HFFc6 (cell line): ENCODE data around the gene DGKQ. TPM values are rescaled to one million over a fixed set of nuclear protein-coding genes. Genes with fewer than 3 reads are reported as not detected.
"Not testable (repeated sequence)": the region's sequence is repeated elsewhere in the genome, so short reads cannot be mapped to it uniquely, and the experiment has no call there.

Experiments
- DNase-seq: peaks from one replicate; pipeline ENCODE4 v3.0.0-alpha.2; 2018
- H3K27ac Mint-ChIP-seq: 2 replicates; pipeline ENCODE4 v1.8.0; 2020; ENCODE audit warnings: mild to moderate bottlenecking, mixed read lengths
- H3K27me3 Mint-ChIP-seq: 2 replicates; pipeline ENCODE4 v1.8.0; 2021; ENCODE audit warnings: mild to moderate bottlenecking, moderate library complexity, mixed read lengths; ENCODE audit not compliant: insufficient read depth
- H3K36me3 Mint-ChIP-seq: 2 replicates; pipeline ENCODE4 v1.8.0; 2021; ENCODE audit warnings: low read depth, mixed read lengths
- H3K4me1 Mint-ChIP-seq: 2 replicates; pipeline ENCODE4 v1.8.0; 2020; ENCODE audit warnings: low read depth, mixed read lengths
- H3K4me3 Mint-ChIP-seq: 2 replicates; pipeline ENCODE4 v1.8.0; 2020; ENCODE audit warnings: mild to moderate bottlenecking, moderate library complexity, mixed read lengths
- H3K9me3 Mint-ChIP-seq: 2 replicates; pipeline ENCODE4 v1.8.0; 2020; ENCODE audit warnings: mild to moderate bottlenecking, mixed read lengths
- total RNA-seq, 6 experiments: library from RNA; stranded (reverse); fragmentation: NEBNext Ultra II Directional; extraction: Animal tissue kit (Norgen Biotek cat#: 25700); gene quantifications; 2 replicates in 1 of 6; 3 replicates in 5 of 6; pipeline ENCODE4 v1.2.3, GENCODE V29; 2021
- TF ChIP-seq, protein P1 (sequence below): fragments of 200-600 bp; sonication (generic); IDR thresholded peaks from 2 replicates; pipeline ENCODE4 v1.5.0; 2021; ENCODE audit warnings: antibody characterized with exemption, mild to moderate bottlenecking

The DGKQ gene
- total RNA-seq, 6 experiments from 2014 or later: 11.3 to 14.9 (median 13.1) TPM

DNA sequence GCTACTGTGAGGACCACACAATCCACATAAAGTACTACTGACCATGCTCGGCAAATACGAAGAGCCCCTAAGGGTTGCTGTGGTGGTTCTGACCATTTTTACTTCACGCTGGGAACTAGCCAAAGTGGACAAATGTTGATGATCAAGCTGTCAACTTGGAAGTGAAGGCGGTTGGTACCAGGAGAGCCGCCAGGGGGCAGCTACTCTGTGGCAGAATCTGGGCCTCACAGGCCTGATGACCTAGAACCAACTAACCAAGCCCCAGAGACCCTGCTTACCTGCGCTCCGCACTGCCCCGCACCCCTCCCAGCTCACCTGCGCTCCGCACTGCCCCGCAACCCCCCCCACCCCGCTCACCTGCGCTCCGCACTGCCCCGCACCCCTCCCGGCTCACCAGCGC lies 46.8 kb downstream of the DGKQ start:
- Mint-ChIP-seq H3K27ac (no peak overlapping the region), H3K4me1 (peaks cover 44% of the 10 kb centered on the region), H3K27me3 (no peaks in the 10 kb centered on the region; the same call in 1 of the 2 replicates), H3K4me3 (no peak overlapping the region), H3K9me3 (no peaks in the 10 kb centered on the region), H3K36me3 (peaks cover 10% of the 10 kb centered on the region; the same call in 1 of the 2 replicates)
- DNase-seq: no peak
- TF ChIP-seq, protein P1, sequence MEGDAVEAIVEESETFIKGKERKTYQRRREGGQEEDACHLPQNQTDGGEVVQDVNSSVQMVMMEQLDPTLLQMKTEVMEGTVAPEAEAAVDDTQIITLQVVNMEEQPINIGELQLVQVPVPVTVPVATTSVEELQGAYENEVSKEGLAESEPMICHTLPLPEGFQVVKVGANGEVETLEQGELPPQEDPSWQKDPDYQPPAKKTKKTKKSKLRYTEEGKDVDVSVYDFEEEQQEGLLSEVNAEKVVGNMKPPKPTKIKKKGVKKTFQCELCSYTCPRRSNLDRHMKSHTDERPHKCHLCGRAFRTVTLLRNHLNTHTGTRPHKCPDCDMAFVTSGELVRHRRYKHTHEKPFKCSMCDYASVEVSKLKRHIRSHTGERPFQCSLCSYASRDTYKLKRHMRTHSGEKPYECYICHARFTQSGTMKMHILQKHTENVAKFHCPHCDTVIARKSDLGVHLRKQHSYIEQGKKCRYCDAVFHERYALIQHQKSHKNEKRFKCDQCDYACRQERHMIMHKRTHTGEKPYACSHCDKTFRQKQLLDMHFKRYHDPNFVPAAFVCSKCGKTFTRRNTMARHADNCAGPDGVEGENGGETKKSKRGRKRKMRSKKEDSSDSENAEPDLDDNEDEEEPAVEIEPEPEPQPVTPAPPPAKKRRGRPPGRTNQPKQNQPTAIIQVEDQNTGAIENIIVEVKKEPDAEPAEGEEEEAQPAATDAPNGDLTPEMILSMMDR: no peak

DNA sequence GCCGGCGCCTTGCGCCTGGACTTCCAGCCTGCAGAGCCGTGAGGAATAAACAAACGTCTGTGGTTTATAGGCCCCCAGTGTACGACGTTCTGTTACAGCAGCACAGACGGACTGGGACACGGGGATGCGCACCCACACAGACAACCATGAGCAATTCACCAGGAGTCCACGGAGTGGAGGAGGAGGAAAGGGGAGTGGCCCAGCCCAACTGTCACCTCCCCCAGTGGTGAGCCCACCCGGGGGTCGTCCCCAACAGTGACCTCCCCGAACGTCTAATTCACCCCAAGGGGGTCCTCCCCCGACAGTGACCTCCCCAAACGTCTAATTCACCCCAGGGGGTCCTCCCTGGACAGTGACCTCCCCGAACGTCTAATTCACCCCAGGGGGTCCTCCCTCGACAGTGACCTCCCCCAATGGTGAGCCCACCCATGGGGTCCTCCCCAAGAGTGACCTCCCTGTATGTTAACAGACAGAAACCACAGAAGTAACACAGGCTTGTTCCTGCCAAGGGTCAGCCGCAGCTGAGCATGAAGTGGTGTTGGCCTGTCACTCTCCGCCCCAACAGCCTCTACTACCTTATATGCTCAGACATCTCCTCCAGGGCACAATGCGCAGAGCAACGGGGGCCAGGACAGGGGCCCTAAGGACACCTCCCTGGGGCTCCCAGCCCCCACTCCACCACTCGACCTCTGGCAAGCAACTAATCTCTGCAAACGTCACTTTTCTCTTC lies 47.4 kb downstream of the DGKQ start:
- Mint-ChIP-seq H3K4me3 (no peak overlapping the region), H3K9me3 (no peaks in the 10 kb centered on the region), H3K27ac (no peak overlapping the region), H3K4me1 (peaks cover 41% of the 10 kb centered on the region), H3K27me3 (no peaks in the 10 kb centered on the region), H3K36me3 (peaks cover 6% of the 10 kb centered on the region; the same call in 1 of the 2 replicates)
- no peak for DNase-seq
- TF ChIP-seq, protein P1: no peak

DNA sequence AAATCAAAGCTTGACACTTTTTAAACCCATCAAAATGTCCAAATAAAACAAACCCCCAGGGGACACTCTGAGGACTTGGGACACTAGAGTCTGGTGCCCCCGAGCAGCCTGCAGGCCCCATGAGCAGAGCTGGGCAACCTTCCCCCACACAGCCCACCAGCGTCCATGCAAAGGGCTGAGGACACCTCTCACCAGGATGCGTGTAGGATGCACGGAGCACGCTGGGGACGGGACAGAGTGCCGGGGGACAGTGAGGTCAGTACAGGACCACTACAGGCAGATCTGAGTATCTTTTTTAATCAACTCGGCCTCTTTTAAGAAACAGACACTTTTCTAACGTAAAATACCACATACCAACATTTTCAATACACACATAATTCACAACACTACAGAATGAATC lies 48.2 kb downstream of the DGKQ start:
- Mint-ChIP-seq H3K9me3 (no peaks in the 10 kb centered on the region), H3K27me3 (no peaks in the 10 kb centered on the region), H3K4me3 (no peak overlapping the region), H3K27ac (no peak overlapping the region; the same call in 1 of the 2 replicates), H3K36me3 (peaks cover 6% of the 10 kb centered on the region; the same call in 1 of the 2 replicates), H3K4me1 (peaks cover 33% of the 10 kb centered on the region)
- DNase-seq: no peak
- TF ChIP-seq, protein P1: no peak

DNA sequence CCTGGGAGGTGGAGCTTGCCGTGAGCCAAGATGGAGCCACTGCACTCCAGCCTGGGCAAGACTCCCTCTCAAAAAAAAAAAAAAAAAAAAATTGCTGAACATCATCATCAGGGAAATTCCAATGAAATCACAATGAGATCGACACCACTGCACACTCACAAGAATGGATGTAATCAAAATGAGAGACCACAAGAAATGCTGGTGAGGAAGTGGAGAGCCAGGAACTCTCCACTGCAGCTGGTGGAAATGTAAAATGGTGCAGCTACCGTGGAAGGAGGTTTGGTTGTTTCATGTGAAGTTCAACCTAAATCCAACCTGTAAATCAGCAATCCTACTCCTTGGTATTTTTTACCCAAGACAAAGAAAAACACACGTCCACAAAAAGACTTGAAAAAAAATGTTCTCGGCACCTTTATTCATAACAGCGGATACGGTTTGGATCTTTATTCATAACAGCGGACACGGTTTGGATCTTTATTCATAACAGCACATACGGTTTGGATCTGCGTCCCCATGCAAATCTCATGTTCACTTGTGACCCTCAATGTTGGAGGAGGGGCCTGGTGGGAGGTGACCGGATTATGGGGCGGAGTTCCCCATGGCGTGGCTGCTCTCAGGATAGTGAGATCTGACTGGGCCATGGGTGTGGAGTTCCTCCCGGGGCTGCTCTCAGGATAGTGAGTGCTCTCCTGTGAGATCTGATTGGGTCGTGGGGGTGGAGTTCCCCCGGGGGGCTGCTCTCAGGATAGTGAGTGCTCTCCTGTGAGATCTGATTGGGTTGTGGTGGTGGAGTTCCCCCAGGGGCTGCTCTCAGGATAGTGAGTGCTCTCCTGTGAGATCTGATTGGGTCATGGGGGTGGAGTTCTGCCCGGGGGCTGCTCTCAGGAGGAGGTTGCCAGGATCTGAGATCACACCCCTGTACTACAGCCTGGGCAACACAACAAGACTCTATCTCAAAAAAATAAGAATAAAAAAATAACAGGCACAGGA lies 49.0 kb downstream of the DGKQ start:
- H3K36me3 Mint-ChIP-seq: peaks cover 11% of the 10 kb centered on the region; the same call in 1 of the 2 replicates
- peaks cover 26% of the 10 kb centered on the region for H3K4me1 Mint-ChIP-seq
- no peak for DNase-seq
- H3K4me3 Mint-ChIP-seq: no peak overlapping the region
- peak overlapping the region; percentile 38; the same call in 1 of the 2 replicates for H3K27ac Mint-ChIP-seq
- TF ChIP-seq, protein P1: no peak
- H3K9me3 Mint-ChIP-seq: no peaks in the 10 kb centered on the region
- no peaks in the 10 kb centered on the region for H3K27me3 Mint-ChIP-seq

DNA sequence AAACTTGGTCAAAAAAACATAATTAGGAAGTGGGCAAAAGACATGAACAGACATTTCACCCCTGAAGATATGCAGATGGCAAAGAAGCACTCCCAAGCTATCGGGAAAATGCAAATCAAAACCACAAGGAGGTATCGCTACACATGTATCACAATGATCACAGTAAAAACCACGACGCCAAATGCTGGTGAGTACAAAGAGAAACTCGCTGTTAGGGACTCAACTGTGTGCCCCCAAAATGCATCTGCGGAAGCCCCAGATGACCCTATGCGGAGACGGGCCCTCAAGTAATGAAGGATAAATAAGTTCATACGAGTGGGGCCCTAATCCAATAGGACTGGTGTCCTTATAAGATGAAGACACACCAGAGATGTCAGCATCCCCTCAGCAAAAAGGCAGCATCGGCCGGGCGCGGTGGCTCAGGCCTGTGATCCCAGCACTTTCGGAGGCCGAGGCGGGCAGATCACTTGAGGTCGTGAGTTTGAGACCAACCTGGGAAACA lies 51.5 kb downstream of the DGKQ start:
- no peaks in the 10 kb centered on the region for H3K27me3 Mint-ChIP-seq
- peak overlapping the region; percentile 19; the same call in 1 of the 2 replicates for H3K27ac Mint-ChIP-seq
- DNase-seq: no peak
- peaks cover 23% of the 10 kb centered on the region; the same call in 1 of the 2 replicates for H3K36me3 Mint-ChIP-seq
- peaks cover 29% of the 10 kb centered on the region for H3K4me1 Mint-ChIP-seq
- TF ChIP-seq, protein P1: no peak
- no peak overlapping the region for H3K4me3 Mint-ChIP-seq
- H3K9me3 Mint-ChIP-seq: peaks cover 7% of the 10 kb centered on the region

DNA sequence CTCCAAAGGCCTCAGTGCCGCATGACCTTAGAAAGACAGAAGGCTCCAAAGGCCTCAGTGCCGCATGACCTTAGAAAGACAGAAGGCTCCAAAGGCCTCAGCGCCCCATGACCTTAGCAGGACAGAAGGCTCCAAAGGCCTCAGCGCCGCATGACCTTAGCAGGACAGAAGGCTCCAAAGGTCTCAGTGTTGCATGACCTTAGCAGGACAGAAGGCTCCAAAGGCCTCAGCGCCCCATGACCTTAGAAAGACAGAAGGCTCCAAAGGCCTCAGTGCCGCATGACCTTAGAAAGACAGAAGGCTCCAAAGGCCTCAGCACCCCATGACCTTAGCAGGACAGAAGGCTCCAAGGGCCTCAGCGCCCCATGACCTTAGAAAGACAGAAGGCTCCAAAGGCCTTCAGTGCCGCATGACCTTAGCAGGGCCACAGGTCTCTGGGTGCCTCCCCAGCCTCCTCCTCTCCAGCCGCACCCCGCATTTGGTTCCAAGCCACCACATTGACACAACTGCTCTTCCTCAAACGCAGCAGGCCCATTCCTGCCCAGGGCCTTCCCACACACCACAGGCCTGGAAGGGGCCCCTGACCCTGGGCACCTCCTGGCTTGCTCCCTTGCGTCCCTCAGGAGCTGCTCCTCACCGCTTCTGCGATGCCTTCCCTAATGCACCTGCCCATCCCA lies 54.2 kb downstream of the DGKQ start:
- Mint-ChIP-seq H3K36me3 (peaks cover 23% of the 10 kb centered on the region; the same call in 1 of the 2 replicates), H3K4me1 (peaks cover 15% of the 10 kb centered on the region)
- not testable (repeated sequence) for H3K9me3 Mint-ChIP-seq, H3K4me3 Mint-ChIP-seq, H3K27ac Mint-ChIP-seq, DNase-seq, H3K27me3 Mint-ChIP-seq

DNA sequence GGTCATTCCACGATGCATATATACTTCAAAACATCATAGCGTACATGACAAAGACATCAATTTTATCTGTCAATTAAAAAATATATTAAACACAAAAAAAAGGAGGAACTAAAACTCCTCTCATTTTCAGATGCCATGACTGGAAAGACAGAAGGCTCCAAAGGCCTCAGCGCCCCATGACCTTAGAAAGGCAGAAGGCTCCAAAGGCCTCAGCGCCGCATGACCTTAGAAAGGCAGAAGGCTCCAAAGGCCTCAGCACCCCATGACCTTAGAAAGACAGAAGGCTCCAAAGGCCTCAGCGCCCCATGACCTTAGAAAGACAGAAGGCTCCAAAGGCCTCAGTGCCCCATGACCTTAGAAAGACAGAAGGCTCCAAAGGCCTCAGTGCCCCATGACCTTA lies 54.8 kb downstream of the DGKQ start:
- H3K4me3 Mint-ChIP-seq, H3K9me3 Mint-ChIP-seq, H3K27me3 Mint-ChIP-seq, H3K27ac Mint-ChIP-seq, DNase-seq: not testable (repeated sequence)
- Mint-ChIP-seq H3K36me3 (peaks cover 23% of the 10 kb centered on the region; the same call in 1 of the 2 replicates), H3K4me1 (peaks cover 13% of the 10 kb centered on the region; the same call in 1 of the 2 replicates)
